GM23248 (cell line): ENCODE data around the gene RGS17. TPM values are rescaled to one million over a fixed set of nuclear protein-coding genes. Genes with fewer than 3 reads are reported as not detected.
"Not testable (repeated sequence)": the region's sequence is repeated elsewhere in the genome, so short reads cannot be mapped to it uniquely, and the experiment has no call there.

Experiments
- DNase-seq: peaks from one replicate; pipeline ENCODE4 v3.0.0-alpha.2; 2015
- H2AFZ ChIP-seq: fragments of 200-600 bp; sonication (generic); 2 replicates; pipeline ENCODE4 v1.6.1; 2016; ENCODE audit warnings: antibody characterized with exemption
- H3F3A ChIP-seq: fragments of 200-600 bp; sonication (generic); 2 replicates; pipeline ENCODE4 v1.6.1; 2016; ENCODE audit warnings: mild to moderate bottlenecking, antibody characterized with exemption, mixed run types; ENCODE audit not compliant: insufficient read depth
- H3K27ac ChIP-seq: fragments of 200-600 bp; sonication (generic); 2 replicates; pipeline ENCODE4 v1.5.1; 2016; ENCODE audit warnings: mild to moderate bottlenecking
- H3K27me3 ChIP-seq: fragments of 200-600 bp; sonication (generic); replicated peaks from 2 replicates; pipeline ENCODE4 v1.6.1; 2016; ENCODE audit warnings: mild to moderate bottlenecking; ENCODE audit not compliant: insufficient read depth
- H3K36me3 ChIP-seq: fragments of 200-600 bp; sonication (generic); 2 replicates; pipeline ENCODE4 v1.6.1; 2016; ENCODE audit warnings: low read depth, mild to moderate bottlenecking
- H3K4me1 ChIP-seq: fragments of 200-600 bp; sonication (generic); 2 replicates; pipeline ENCODE4 v1.6.1; 2016; ENCODE audit warnings: mild to moderate bottlenecking; ENCODE audit not compliant: insufficient read depth
- H3K4me2 ChIP-seq: fragments of 200-600 bp; sonication (generic); one replicate; pipeline ENCODE4 v1.6.1; 2016; ENCODE audit warnings: mild to moderate bottlenecking; ENCODE audit not compliant: unreplicated experiment
- H3K4me3 ChIP-seq: fragments of 200-600 bp; sonication (generic); 2 replicates; pipeline ENCODE4 v1.5.1; 2016; ENCODE audit warnings: mild to moderate bottlenecking
- H3K79me2 ChIP-seq: fragments of 200-600 bp; sonication (generic); 2 replicates; pipeline ENCODE4 v1.6.1; 2016; ENCODE audit warnings: mild to moderate bottlenecking; ENCODE audit not compliant: insufficient read depth
- H3K9ac ChIP-seq: fragments of 200-600 bp; sonication (generic); 2 replicates; pipeline ENCODE4 v1.6.1; 2016; ENCODE audit warnings: mild to moderate bottlenecking
- H3K9me2 ChIP-seq: fragments of 200-600 bp; sonication (generic); 2 replicates; pipeline ENCODE4 v1.6.1; 2016; ENCODE audit warnings: mixed run types, mild to moderate bottlenecking, moderate library complexity; ENCODE audit not compliant: insufficient read depth
- H3K9me3 ChIP-seq: fragments of 200-600 bp; sonication (generic); one replicate; pipeline ENCODE4 v1.6.1; 2017; ENCODE audit warnings: low read depth
- H4K20me1 ChIP-seq: fragments of 200-600 bp; sonication (generic); 2 replicates; pipeline ENCODE4 v1.6.0; 2016; ENCODE audit not compliant: insufficient read depth
- EZH2 ChIP-seq: fragments of 200-600 bp; sonication (generic); IDR thresholded peaks from 2 replicates; pipeline ENCODE4 v1.6.1; 2018; ENCODE audit warnings: antibody characterized with exemption, mild to moderate bottlenecking; ENCODE audit not compliant: insufficient read depth, poor library complexity, severe bottlenecking
- EZH2phosphoT487 ChIP-seq: fragments of 200-600 bp; sonication (generic); IDR thresholded peaks from 2 replicates; pipeline ENCODE4 v1.6.1; 2018; ENCODE audit warnings: antibody characterized with exemption, moderate library complexity, mild to moderate bottlenecking, low read depth; ENCODE audit not compliant: insufficient read depth
- WGBS, 2 experiments: methylation state at CpG; one replicate each; pipeline ENCODE4 v1.1.6; 2015 to 2017; ENCODE audit warnings: low lambda C conversion rate in 2 of 2, low coverage in 1 of 2; ENCODE audit errors: missing lambda C conversion rate in 2 of 2; 5-methylcytosine and 5-hydroxymethylcytosine counted together
- in situ Hi-C: fragments of 300-500 bp; cut with MboI; formaldehyde crosslinking; loops from 2 replicates; pipeline ENCODE4 v1.15.0; 2020
- polyA plus RNA-seq: library from polyadenylated mRNA; unstranded; fragments of >200 nt; fragmentation: Nextera tagmentation; extraction: Ambion mirVana; gene quantifications from 2 replicates; pipeline ENCODE4 v1.2.1, GENCODE V29; 2016
- total RNA-seq: library from RNA; depleted of rRNA; stranded (reverse); fragments of >200 nt; shearing (Covaris generic); gene quantifications from 2 replicates; pipeline ENCODE4 v1.2.3, GENCODE V29; 2014

The RGS17 gene
- total and polyA plus RNA-seq, 2 experiments from 2014 or later: 0.36 to 1.1 TPM

DNA sequence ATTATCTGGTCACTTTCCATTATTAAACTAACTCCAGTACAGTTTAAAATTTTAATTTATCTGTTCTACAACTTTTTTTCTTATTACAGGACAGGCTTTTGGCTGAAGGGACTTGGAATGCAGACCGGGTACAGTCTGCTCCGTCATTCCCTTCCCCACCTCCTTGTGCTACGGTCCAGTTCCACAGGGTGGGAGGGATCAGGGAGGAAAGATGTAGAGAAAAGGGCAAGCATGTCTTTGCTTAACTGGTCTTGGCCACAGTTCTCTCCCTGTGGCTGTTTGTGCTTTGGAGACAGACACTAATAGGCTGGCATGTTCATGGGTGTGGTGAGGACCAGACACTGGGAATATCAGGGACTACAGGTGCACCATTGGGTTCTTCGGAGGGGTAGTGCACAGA lies 12.1 kb upstream of the RGS17 start:
- Histone ChIP-seq H3K4me2 (no peak overlapping the region), H3K36me3 (no peaks in the 10 kb centered on the region), H3F3A (no peaks in the 10 kb centered on the region), H3K9me2 (no peaks in the 10 kb centered on the region), H3K4me1 (no peaks in the 10 kb centered on the region), H3K9ac (no peak overlapping the region), H3K9me3 (no peaks in the 10 kb centered on the region), H3K27ac (no peak overlapping the region), H4K20me1 (no peaks in the 10 kb centered on the region), H2AFZ (no peak overlapping the region), H3K79me2 (no peaks in the 10 kb centered on the region), H3K4me3 (no peak overlapping the region), H3K27me3 (peaks cover 4% of the 10 kb centered on the region; the same call in 1 of the 2 replicates)
- no peak for DNase-seq
- in situ Hi-C loops: no loop called here
- TF ChIP-seq EZH2phosphoT487 (no peak), EZH2 (no peak)
- WGBS, 2 experiments: 29 to 33% methylated on average over 4 of the region's 4 CpGs

DNA sequence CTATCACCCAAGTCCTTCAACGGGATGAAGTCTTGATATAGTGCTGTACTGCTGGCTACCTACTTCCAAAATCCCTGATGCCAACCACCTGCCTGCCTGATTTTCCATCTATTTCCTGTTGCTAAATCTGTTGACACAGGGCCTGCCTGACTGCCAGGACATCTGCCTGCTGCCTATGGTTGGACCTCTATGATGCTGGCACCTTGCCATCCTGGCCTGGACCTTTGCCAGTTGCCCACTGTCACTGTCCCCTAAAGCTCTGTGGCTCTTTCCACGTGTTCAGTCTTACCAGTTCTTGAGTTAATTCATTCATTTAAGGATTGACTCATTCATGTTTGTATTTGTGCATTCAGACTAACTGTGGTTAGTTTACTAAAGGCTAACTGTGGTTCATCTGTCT lies 9.2 kb upstream of the RGS17 start:
- in situ Hi-C loops: no loop called here
- no peak for TF ChIP-seq EZH2
- TF ChIP-seq EZH2phosphoT487: no peak

DNA sequence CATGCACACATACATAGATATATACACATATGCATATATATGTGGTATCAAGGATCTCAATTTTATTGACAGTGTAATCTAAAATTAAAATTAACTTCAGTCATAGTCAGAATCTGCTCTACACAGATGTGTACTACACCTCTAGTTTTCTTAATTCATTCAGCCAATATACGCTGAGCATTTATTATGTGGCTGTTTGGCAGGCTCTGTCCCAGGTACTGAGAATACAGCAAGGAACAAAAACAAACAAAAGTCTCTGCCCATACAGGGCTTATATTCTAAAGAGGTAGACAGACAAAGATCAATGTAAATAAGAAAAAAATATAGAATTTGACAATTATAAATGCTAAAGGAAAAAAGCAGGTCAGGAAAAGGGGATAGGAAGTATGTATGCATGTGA lies 7.8 kb upstream of the RGS17 start:
- no peaks in the 10 kb centered on the region for H3F3A ChIP-seq
- no peaks in the 10 kb centered on the region for H3K79me2 ChIP-seq
- H2AFZ ChIP-seq: no peak overlapping the region
- no peak overlapping the region for H3K4me3 ChIP-seq
- in situ Hi-C loops: no loop called here
- H3K4me2 ChIP-seq: no peak overlapping the region
- no peaks in the 10 kb centered on the region for H3K36me3 ChIP-seq
- DNase-seq: no peak
- no peaks in the 10 kb centered on the region for H3K4me1 ChIP-seq
- no peaks in the 10 kb centered on the region for H4K20me1 ChIP-seq
- no peak overlapping the region for H3K27ac ChIP-seq
- 95 to 96% methylated on average over 1 of the region's 1 CpG for WGBS, 2 experiments
- H3K9ac ChIP-seq: no peak overlapping the region
- no peaks in the 10 kb centered on the region for H3K9me3 ChIP-seq
- TF ChIP-seq EZH2 (no peak), EZH2phosphoT487 (no peak)
- no peaks in the 10 kb centered on the region for H3K27me3 ChIP-seq
- H3K9me2 ChIP-seq: no peaks in the 10 kb centered on the region

More for the DNA sequence above, 9.2 kb upstream of the RGS17 start:
- Histone ChIP-seq H3K9ac (no peak overlapping the region), H3K27ac (no peak overlapping the region), H3K27me3 (no peaks in the 10 kb centered on the region), H4K20me1 (no peaks in the 10 kb centered on the region), H3K4me1 (no peaks in the 10 kb centered on the region), H3K4me2 (no peak overlapping the region), H3K9me2 (no peaks in the 10 kb centered on the region), H3K9me3 (no peaks in the 10 kb centered on the region), H3K79me2 (no peaks in the 10 kb centered on the region), H3F3A (no peaks in the 10 kb centered on the region), H2AFZ (no peak overlapping the region), H3K36me3 (no peaks in the 10 kb centered on the region), H3K4me3 (no peak overlapping the region)
- no peak for DNase-seq
- 42 to 43% methylated on average over 2 of the region's 2 CpGs for WGBS, 2 experiments

DNA sequence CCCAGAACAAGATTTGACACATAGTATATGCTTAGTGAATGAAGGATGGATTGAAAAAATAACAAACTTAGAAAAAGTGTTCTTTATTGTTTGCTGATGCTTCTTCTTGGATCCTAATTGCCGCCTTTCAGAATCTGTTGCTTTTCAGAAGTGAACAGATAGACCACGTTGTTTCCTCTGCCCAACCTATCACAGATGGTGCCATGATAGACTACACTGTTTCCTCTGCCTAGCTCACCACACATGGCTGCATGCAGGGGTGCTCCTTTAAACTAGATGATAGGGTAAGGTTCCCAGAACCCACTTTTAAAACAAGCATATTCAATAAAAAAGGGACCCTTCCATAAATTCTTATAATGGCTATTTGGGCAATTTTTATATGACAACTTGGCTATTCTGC lies 4.6 kb upstream of the RGS17 start:
- DNase-seq: no peak
- TF ChIP-seq EZH2phosphoT487: no peak
- no peak for TF ChIP-seq EZH2
- Histone ChIP-seq H4K20me1 (no peaks in the 10 kb centered on the region), H3K27ac (no peak overlapping the region), H3K36me3 (no peaks in the 10 kb centered on the region), H2AFZ (no peak overlapping the region), H3K27me3 (no peaks in the 10 kb centered on the region), H3K9me3 (no peaks in the 10 kb centered on the region), H3K4me2 (no peak overlapping the region), H3K4me3 (no peak overlapping the region), H3K9ac (no peak overlapping the region), H3K9me2 (no peaks in the 10 kb centered on the region), H3K79me2 (no peaks in the 10 kb centered on the region), H3K4me1 (no peaks in the 10 kb centered on the region), H3F3A (0 out of 2 replicates have a peak, but pooled peaks cover 5% of the 10 kb centered on the region)
- in situ Hi-C loops: no loop called here
- 76 to 88% methylated on average over 2 of the region's 2 CpGs for WGBS, 2 experiments

DNA sequence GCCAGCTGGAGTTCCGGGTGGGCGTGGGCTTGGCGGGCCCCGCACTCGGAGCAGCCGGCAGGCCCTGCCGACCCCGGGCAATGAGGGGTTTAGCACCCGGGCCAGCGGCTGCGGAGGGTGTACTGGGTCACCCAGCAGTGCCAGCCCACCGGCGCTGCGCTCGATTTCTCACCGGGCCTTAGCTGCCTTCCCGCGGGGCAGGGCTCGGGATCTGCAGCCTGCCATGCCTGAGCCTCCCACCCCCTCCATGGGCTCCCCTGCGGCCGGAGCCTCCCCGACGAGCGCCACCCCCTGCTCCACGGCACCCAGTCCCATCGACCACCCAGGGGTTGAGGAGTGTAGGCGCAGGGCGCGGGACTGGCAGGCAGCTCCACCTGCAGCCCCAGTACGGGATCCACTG lies 2.6 kb upstream of the RGS17 start:
- H3K9me3 ChIP-seq, in situ Hi-C loops, H2AFZ ChIP-seq, H3K79me2 ChIP-seq, DNase-seq, H3K36me3 ChIP-seq, H3K4me1 ChIP-seq, H3K9me2 ChIP-seq, H3F3A ChIP-seq, H3K27me3 ChIP-seq, H3K9ac ChIP-seq, H3K4me2 ChIP-seq, H4K20me1 ChIP-seq, H3K4me3 ChIP-seq, H3K27ac ChIP-seq: not testable (repeated sequence)
- 98 to 100% methylated on average over 8 to 30 of the region's 30 CpGs for WGBS, 2 experiments
